EL (cell line): ENCODE results near the gene VWA5B2.
A peak's percentile ranks its signal among the peaks of the same experiment; 100 is the strongest.
"Not testable (repeated sequence)": the region's sequence is repeated elsewhere in the genome, so short reads cannot be mapped to it uniquely, and the experiment has no call there.

Source experiments
- DNase-seq: peaks from one replicate; pipeline ENCODE4 v3.0.0-alpha.2; 2016

The VWA5B2 gene

DNA sequence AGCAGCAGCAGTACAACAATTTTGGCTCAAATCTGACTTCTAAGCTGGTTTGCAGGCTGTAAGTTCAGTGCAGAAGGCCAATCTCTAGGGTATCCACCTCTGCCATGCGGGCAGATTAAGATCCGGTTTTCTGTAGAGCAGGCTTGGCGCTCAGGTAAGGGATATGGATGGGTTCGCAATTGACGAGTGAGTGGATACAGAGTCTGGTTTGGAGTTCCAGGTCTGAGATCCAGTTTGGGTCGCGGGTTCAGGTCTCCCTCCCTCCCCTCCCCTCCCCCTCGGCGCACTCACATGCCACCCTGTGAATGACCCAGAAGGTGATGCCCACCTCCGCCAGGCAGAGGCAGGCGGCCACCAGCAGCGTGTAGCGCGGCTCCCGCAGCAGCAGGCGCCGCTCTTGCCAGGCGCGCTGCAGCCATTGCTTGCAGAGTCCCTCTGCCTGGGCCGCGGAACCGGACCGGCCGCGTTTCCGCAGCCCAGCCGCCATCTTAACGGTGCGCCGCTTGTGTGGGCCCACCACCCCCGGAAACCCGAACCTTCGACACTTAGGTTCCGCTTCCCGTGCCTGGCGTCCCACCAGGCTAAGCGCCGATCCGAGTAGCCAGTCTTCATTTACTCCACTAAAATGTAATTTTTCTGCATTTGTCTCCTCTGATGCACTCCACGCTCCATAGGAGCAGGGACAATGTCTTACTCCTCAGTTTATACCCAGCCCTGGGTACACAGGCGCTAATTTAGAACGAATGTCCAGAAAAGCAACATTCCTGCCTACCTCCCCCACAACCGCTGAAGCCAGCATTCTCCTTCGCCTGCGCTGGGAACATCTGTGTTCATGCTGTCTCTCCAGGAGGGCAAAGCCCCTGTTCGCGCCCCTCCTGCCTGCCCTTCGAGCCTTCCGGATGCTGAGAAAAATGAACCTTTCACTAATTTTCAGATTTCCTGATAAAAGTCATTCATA lies 19.3 kb downstream of the VWA5B2 start, which contains the start of gene ALG3:
Gene ALG3 (minus strand): TSS at position 509 of the 958 bp plus-strand sequence. CDS start 22 bp downstream, at position 487.
- DNase-seq = peak; percentile 86

DNA sequence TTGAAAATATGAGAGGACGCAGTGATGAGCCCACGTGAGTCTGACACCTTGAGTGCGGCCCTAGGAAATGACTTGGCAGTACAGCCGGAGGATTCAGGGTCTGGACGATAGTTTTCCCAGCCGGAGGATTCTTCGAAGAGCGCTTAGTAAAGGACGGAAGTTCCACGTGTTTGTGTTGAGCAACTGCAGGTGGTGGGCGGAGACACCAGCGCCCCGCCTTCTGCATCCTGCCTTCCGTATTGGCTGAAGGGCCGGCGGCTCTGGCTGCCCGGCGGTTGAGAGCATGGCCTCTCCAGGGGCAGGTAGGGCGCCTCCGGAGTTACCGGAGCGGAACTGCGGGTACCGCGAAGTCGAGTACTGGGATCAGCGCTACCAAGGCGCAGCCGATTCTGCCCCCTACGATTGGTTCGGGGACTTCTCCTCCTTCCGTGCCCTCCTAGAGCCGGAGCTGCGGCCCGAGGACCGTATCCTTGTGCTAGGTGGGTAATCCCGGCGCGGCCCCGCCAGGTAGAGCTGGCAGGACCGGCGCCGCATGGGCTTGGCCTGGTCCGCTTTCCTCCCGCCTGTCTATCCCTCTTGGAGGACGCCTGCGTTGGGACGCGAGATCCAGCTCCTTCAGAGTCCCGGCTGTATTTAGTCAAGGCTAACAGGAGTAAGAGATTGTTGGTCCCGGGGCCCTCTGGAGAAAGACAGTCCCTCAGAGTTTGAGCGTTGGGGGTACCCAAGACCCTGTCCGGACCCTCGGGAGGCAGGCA lies 20.2 kb downstream of the VWA5B2 start, which contains the start of gene EEF1AKMT4:
Gene EEF1AKMT4 (plus strand): TSS at position 261 of the 755 bp plus-strand sequence. CDS start 23 bp downstream, at position 284.
- peak; percentile 98 for DNase-seq

DNA sequence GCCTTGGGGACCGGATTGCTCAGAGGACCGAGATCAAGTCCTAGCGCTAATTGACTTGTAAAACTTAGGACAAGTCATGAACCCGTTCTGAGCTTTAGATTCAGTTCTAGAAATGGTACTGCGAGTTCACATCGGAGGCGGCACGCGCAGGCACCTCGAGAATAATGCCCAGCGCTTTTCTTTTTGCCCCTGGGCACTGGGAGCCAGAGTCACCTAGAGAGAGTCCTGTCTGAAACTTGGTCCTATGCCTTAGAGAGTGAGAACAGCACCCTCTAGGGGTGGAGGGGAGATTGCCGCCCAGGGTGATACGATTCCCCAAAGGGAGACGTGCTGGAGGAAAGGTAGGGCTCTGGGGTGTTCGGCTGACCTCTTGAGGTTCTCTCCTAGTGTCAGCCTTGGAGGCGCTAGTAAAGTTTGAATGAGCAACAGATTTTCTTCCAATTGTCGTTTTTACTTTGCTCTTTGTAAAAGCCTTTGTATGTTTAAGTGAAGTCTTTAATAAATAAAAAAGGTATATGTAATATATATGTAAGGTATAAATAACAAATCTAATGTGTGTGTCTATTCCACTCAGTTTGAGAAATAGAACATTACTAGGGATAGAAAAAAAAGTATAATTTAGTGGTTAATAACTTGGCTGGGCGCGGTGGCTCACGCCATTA lies 20.9 kb downstream of the VWA5B2 start:
- peak; percentile 92 for DNase-seq

DNA sequence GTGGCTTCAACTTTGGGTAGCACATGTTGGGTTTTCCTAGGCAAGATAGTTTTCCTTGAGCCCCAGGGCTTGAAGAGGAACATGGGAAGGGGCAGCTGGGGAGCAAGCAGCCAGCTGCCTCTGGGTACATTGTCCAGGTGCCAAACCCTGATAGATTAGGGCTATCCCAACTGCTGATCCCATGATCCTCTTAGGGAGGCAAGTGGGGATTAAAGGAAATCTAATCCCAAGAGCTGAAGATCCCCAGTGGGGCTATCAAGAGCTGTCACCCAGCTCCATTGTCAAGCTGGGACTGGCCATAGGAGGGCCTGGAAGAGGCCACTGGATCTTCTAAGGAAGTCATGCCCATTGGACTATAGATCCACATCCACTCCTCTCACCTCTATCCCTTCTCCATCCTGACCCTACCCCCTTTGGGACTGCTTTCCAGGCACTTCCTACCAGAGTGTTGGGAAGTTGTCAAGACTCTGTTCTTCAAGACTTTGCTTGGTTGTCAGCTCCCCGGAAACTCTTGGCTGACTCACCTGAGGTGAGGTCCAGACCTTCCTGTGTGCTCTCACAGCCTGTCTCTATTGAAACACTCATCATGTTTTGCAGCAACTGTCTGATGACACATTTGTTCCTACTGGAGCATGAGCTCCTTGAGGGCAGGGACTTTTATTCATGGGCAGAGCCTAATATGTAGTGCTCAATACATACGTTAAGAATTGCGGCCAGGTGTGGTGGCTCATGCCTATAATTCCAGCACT lies 26.1 kb downstream of the VWA5B2 start:
- no peak for DNase-seq

DNA sequence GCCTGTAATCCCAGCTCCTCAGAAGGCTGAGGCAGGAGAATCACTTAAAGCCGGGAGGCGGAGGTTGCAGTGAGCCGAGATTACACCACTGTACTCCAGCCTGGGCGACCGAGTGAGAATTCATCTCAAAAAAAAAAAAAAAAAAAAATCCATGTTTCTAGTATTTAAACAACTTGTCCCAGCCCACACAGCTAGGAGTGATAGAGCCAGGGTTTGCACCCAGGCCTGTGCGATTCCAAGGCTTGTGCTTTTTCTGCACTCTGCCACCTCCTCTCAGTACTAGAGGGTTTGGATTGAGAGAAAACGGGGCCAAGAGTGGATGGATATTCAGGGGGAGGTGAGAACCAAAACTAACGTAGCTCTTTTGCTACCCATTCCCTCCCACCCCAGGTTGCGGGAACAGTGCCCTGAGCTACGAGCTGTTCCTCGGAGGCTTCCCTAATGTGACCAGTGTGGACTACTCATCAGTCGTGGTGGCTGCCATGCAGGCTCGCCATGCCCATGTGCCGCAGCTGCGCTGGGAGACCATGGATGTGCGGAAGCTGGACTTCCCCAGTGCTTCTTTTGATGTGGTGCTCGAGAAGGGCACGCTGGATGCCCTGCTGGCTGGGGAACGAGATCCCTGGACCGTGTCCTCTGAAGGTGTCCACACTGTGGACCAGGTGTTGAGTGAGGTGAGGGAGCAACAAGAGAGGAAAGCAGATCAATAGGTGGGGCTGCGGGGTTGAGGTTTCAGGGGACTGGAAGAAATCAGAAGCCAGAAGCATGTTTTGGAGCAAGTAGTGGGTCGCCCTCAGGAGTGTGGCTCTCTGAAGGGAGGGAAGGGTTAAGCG lies 27.9 kb downstream of the VWA5B2 start:
- no peak for DNase-seq

DNA sequence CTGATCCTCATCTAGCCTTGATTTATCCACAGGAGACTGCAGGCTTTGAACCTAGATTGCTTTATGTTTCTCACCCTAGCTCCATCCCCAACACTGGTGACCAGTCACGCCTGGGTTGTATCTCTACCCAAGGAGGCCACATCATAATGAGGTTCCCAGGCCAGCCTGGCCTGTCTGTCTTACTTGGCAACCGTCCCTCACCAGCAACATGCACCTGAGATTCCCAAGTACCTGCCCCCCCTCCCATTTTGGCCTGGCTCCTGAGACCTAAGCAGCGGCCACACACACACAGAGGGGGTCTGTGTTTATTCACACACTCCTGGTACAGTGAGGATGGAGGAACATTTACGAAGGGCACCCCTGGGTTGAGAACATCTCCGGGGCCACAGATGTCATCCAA lies 29.5 kb downstream of the VWA5B2 start:
- no peak for DNase-seq

DNA sequence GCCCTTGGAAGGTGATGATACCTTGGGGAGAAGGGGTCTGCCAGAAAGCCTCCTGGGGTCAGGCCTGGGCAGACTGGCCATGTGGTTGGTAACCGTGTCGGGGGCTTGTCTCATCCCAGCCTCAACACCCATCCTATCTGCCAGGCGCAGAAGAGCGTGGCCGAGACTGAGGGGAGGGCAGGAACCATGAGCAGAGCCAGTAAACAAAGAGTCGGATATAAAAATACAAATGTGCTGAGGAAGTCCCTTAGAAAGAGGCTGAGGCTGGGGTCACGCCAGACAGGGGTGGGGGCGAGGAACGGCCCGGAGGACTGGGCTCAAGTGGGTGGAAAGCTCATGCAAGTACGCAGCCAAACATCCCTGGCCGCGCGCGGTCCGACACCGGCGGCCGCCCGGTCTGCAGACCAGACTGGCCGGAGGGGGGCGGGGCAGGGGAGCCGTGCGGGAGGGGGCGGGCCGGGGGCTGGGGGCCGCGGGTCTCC lies 30.1 kb downstream of the VWA5B2 start:
- no peak for DNase-seq

DNA sequence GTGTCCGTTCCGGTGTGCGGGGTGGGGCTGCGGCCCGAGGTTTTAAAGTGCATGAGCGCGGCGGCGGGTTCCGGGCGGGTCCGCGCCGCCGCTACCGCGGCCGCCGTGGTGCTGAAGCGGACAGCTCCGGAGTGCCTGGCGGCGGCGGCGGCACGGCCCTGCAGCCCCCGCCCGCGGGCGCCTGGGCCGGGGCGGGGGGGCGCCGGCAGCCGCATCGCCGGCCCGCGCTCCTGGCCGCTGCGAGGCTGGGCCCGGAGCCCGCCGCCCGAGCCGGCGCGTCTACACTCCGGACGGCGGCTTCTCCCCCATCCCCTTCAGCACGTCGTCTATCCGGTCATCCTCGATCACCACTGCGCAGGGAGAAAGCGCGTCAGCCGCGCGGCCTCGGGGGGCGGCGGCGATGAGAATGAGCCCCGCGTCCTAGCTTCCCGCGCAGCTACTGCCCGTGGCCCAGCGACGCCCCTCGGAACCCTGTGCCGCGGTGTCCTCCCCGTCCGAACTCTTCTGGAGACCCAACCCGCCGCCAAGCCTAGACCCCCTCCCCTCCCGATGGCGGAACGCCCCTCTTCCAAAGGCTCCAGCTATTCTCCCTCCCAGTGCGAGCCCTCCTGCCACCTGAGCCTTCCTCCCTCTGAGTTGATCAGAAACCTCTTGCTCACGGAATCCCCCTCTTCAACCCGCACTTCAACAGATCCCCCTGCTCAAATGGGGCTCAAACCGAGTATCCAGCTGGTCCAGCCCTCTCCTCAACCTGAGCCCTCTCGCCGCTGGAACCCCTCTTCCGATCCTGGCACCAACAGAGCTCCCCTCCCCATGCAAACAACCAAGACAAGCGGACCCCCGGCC lies 30.7 kb downstream of the VWA5B2 start:
- peak; percentile 36 for DNase-seq

DNA sequence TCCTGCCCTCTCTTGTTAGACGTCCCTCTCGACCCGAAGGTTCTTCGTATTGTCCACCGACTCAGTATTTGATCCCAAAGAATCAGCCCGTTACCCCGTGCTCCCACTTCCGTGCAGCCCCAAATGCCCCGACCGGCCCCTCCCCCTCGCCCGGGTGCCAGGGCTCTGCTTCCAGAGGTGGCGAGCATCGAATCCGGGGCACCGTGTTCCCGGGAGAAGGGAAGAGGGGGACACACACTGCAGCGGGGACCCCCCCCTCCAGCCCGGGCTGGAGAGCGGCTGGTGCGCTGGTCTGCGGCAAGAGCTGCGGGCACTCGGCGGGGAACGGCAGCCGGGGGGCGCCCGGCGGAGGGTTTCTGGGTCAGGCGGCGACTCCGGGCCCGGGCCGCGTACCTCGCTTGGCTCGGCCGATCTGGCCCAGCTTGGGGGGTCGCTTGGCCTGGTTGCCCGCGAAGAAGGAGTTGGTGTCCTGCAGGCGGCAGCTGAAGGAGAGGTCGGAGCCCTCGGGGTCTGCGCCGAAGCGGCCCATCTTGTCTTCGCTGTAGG lies 31.4 kb downstream of the VWA5B2 start:
- DNase-seq = no peak

DNA sequence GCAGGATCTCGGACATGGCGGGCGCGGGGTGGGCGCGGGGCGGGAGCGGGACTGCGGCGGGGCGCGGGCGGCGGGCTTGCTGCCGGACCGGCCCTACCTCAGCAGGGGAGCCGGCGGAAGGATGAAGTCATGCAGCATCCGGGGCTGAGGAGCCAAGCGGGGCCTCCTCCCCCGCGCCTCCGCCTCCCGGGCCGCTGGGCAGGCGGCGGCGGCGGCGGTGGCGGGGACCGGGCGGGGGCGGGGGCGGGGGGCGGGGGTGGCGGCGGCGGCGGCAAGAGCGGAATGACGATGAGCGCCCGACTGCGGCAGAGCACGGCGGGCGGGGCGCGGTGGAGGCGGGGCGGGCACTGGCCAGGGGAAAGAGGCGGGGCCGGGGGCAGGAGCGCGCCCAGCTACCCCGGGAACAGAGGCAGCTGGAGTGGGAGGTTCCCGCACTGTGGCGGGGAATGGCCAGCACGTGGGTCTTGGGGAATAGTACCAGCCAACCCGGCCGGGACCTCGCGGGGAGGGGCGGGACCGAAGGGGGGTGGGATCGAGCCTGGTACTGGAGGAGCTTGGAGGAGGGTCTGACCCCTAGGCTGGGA lies 32.0 kb downstream of the VWA5B2 start, which contains the start of gene CAMK2N2:
Gene CAMK2N2 (minus strand): TSS at position 284 of the 584 bp plus-strand sequence. CDS start 268 bp downstream, at position 16.
- peak; percentile 82 for DNase-seq

DNA sequence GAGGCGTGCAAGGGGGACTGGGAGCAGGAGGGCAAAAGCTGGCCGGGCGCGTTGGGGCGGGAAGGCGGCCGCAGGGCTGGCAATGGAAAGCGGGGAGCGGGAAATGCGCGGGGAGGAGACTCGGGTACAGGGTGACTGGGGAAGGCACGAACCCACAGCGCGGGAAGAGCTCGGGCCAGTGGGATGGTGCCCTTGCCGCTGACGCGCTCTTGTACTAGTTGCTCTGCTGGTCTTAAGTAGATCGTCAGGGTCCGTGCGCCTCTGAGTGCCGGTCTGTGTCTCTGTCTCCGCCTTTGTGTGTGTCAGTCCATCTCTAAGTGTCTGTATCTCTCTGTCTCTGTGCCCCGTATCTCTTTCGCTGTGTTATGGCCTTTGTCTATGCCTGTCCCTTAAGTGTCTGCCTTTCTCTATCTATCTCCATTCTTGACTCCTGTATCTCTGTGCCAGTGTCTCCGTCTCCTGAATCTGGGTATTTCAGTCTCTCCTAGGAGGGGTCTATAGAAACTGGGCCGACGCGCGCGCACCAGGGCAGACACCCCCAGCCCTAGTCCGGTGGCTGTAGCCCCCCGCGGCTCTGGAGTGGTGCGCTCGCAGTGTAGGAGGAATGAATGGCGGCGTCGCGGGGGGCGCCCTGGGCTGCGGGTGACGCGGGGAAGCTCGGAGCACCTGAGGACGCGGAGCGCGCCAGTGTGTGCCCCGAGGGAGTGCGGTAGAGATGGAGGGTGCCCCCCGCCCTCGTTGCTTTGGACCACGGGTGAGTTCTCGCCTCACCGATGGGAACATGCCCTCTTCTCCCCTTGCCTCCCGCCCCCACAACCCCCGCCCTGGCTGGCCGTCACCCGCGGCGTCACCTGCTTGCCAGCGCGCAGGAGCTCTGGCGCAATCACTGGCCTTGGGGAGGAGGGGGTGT lies 32.7 kb downstream of the VWA5B2 start:
- peak; percentile 61 for DNase-seq

DNA sequence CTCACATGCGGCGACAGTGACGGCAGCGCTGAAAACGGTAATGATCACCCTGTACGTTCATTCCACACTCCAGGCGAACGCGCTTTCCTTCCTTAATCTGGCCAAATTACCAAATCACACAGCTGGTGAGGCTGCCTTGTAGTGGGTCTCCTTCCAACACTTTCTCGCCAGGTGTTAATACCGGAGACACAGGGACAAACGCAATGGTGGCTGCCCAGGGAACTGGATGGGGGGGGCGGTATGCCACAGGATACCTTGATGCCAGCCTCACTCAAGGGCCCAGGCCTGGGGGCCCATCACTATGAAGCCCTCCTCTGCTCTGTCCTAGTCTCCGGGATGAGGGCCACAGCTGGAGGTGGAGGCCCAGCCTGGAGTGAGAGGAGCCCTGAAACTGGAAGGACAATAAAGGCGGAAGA lies 33.4 kb downstream of the VWA5B2 start:
- no peak for DNase-seq

DNA sequence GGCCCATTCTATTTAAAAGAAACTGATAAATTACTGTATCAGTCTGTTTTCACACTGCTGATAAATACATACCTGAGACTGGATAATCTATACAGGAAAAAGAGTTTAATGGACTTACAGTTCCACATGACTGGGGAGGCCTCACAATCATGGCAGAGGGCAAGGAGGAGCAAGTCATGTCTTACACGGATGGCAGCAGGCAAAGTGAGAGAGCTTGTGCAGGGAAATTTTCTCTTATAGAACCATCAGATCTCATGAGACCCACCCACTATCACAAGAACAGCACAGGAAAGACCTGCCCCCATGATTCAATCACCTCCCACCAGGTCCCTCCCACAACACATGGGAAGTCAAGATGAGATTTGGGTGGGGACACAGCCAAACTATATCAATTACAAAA lies 37.9 kb downstream of the VWA5B2 start:
- DNase-seq = not testable (repeated sequence)

DNA sequence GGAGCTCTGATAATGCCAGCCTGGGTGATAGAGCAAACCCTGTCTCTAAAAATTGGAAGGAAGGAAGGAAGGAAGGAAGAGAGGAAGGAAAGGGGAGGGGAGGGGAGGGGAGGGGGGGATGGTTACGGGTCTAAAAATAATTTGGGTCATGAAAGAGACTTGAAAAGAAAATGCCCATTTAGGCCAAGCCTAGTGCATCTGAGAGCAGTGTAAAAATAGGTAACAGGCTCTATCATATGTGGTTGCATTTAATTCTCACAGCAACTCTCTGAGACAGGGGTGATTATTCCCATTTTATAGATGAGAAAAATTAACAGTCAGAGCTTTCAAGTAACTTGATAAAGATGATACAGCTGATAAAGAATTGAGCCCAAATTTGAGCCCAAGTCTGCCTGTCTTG lies 42.9 kb downstream of the VWA5B2 start:
- no peak for DNase-seq

DNA sequence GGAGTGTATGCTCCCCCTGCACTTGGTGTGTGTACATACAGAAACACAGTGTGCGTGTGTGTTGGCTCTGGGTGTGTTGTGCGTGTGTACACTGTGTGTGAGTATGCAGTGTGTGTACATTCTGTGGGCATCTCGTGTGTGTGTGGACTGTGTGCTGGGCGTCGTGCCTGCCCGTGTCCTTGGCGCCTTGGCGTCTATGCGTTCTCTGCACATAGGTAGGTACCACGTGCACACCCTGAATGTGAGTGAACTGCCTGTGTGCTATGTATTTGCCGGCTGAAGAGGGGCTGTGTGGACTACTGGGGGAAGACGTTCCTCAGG lies 46.0 kb downstream of the VWA5B2 start:
- DNase-seq = no peak

DNA sequence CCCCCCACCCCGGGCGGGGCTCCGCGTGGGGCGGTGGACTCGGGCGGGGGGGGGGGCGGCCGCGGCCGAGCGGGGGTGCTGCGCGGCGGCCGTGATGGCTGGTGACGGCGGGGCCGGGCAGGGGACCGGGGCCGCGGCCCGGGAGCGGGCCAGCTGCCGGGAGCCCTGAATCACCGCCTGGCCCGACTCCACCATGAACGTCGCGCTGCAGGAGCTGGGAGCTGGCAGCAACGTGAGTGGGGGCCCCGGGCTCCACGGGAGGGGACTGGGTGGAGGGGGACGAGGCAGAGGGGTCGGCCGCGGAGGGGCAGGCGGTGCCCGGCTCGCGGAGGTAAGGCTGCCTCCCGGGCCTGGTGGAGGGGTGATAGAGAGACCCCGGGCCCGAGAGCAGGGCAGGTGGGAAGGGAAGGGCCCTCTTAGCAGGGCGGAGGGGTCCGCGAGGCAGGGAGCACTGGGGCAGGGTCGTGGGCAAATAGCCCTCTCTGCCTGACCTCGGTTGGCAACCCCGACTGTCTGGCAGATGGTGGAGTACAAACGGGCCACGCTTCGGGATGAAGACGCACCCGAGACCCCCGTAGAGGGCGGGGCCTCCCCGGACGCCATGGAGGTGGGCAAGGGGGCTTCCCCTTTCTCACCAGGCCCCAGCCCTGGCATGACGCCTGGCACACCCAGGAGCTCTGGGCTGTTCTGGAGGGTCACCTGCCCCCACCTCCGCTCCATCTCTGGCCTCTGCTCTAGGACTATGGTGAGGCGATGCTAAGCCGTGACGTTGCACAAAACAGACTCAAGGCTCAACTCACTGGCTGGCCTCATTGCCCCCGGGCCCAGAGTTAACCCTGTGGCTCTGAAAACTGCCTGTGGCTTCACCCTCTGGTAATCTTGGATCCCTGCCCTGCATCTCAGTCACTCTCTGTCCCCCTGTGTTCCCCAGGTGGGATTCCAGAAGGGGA lies 46.9 kb downstream of the VWA5B2 start, which contains the start of gene ECE2:
Gene ECE2 (plus strand): TSS at position 62 of the 950 bp plus-strand sequence. CDS start 132 bp downstream, at position 194.
- DNase-seq = no peak

DNA sequence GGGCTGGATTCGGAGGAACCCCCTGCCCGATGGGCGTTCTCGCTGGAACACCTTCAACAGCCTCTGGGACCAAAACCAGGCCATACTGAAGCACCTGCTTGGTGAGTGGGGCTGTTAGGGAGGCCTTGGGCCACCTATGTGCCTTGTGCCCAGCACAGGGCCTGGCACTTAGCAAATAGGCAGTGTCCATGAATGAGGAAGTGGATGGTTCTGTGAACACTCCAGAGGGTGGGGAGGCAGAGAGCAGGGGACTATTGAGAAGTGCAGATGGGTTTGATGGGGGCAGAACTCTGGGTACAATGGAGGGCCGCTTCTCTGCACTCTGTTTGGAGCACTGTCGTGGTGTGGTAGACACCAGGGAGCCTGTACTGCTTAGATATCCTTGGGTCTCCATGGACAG lies 48.0 kb downstream of the VWA5B2 start:
- no peak for DNase-seq
